ENCODE results near the gene SMIM22. TPM values are rescaled to one million over a fixed set of nuclear protein-coding genes. Genes with fewer than 3 reads are reported as not detected.

SMIM22 gene, protein sequence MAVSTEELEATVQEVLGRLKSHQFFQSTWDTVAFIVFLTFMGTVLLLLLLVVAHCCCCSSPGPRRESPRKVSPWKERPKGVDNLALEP
- total RNA-seq (not detected), polyA plus RNA-seq (under 1 TPM in 1 of 3 donors, not detected in 2; 0.32 TPM)
- long read RNA-seq, donor 1: 0 reads
- long read RNA-seq, donor 2: 0 reads

- ATAC-seq: peak in 1 of 4 donors; percentile 13
- H3K9me3 ChIP-seq: no peaks in the 10 kb centered on the region
- intact Hi-C loops (cut with DNase I): no loop called here
- H3K27me3 ChIP-seq (ENCODE audit: insufficient read depth in 3 of 3, low read length in 2 of 3): no peaks in the 10 kb centered on the region
- DNase-seq: no peak
- H3K4me3 ChIP-seq: no peak within 1 kb of the TSS
- H3K27ac ChIP-seq: no peak within 1 kb of the TSS
- 68 to 75% (median 68%) methylated on average over 11 to 14 of the region's 14 CpGs for WGBS, 3 donors
- no peak for TF ChIP-seq CTCF (IDR thresholded peaks at IDR 0.05)
- H3K36me3 ChIP-seq (ENCODE audit: insufficient read depth in 1 of 2, low read depth in 1 of 2): peaks cover 0 to 30% of the 10 kb centered on the region in 2 donors
- H3K4me1 ChIP-seq: no peaks in the 10 kb centered on the region
Observed at GRCh38 chr16:4795181-4795827, at the start of gene SMIM22. TSS of gene SMIM22 (plus strand) at chr16:4795369. CDS start at chr16:4795735, 366 bp downstream.

DNA sequence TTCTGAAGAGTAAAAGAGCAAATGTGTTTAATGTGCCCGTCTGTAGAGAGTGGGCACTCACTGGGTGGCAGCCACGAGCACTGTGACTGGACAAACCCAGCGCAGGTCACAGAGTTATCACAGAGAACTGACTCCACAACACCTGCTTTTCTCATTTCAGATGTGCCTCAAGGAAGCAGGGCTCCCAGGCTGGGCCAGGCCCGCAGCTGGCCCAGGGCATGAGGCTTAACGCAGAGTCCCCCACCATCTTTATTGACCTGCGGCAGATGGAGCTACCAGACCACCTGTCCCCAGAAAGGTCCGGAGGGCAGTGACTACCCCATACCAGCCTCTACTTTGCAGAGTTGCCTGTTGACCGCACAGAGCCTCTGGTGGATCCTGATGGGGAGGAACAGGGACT, 49.0 kb upstream of the SMIM22 start:
- intact Hi-C loops (cut with DNase I): no loop called here
- 54 to 63% (median 62%) methylated on average over 8 of the region's 8 CpGs for WGBS, 3 donors
- DNase-seq: no peak

GRCh38 chr16:4746991-4747574, 48.1 kb upstream of the SMIM22 start:
- ATAC-seq (peak; percentile 20 to 36 (median 30)), DNase-seq (no peak)
- intact Hi-C loops (cut with DNase I): no loop called here
- peaks cover 9% of the 10 kb centered on the region for H3K4me1 ChIP-seq
- H3K36me3 ChIP-seq (ENCODE audit: insufficient read depth in 1 of 2, low read depth in 1 of 2): peaks cover 0 to 31% of the 10 kb centered on the region in 2 donors
- peaks cover 0 to 1% (median 0%) of the 10 kb centered on the region in 3 donors for H3K27me3 ChIP-seq (ENCODE audit: insufficient read depth in 3 of 3, low read length in 2 of 3)
- no peak for TF ChIP-seq CTCF (IDR thresholded peaks at IDR 0.05)
- WGBS, 3 donors: 28 to 46% (median 34%) methylated on average over 15 of the region's 15 CpGs
- no peak overlapping the region for H3K4me3 ChIP-seq
- H3K27ac ChIP-seq: no peak overlapping the region
- H3K9me3 ChIP-seq: no peaks in the 10 kb centered on the region

More for the DNA sequence above, 49.0 kb upstream of the SMIM22 start:
- peaks cover 0 to 1% (median 0%) of the 10 kb centered on the region in 3 donors for H3K27me3 ChIP-seq (ENCODE audit: insufficient read depth in 3 of 3, low read length in 2 of 3)
- no peak overlapping the region for H3K27ac ChIP-seq
- TF ChIP-seq CTCF (IDR thresholded peaks at IDR 0.05): no peak
- H3K4me1 ChIP-seq: peaks cover 9% of the 10 kb centered on the region
- peaks cover 0 to 22% of the 10 kb centered on the region in 2 donors for H3K36me3 ChIP-seq (ENCODE audit: insufficient read depth in 1 of 2, low read depth in 1 of 2)
- no peaks in the 10 kb centered on the region for H3K9me3 ChIP-seq
- no peak overlapping the region for H3K4me3 ChIP-seq
- peak; percentile 17 to 55 (median 40) for ATAC-seq

GRCh38 chr16:4747906-4748681, 47.1 kb upstream of the SMIM22 start:
- intact Hi-C loops (cut with DNase I): no loop called here
- DNase-seq: no peak
- H3K4me3 ChIP-seq: no peak overlapping the region

More at GRCh38 chr16:4747906-4748681, 47.1 kb upstream of the SMIM22 start:
- peaks cover 9% of the 10 kb centered on the region for H3K4me1 ChIP-seq
- peaks cover 0 to 1% (median 0%) of the 10 kb centered on the region in 3 donors for H3K27me3 ChIP-seq (ENCODE audit: insufficient read depth in 3 of 3, low read length in 2 of 3)
- H3K27ac ChIP-seq: no peak overlapping the region
- H3K36me3 ChIP-seq (ENCODE audit: insufficient read depth in 1 of 2, low read depth in 1 of 2): peaks cover 2 to 41% of the 10 kb centered on the region in 2 donors
- H3K9me3 ChIP-seq: no peaks in the 10 kb centered on the region
- no peak for ATAC-seq
- WGBS, 3 donors: 62 to 74% (median 68%) methylated on average over 14 of the region's 14 CpGs
- TF ChIP-seq CTCF (IDR thresholded peaks at IDR 0.05): no peak

Data from psoas muscle (tissue), 8 donors.